Measurements from ENCODE around the gene SIPA1L3. TPM values are rescaled to one million over a fixed set of nuclear protein-coding genes. Genes with fewer than 3 reads are reported as not detected.

Gene SIPA1L3
- total and polyA plus RNA-seq, 9 of the 15 experiments (the other 6 are each of a cell fraction or from before 2014, with no cell fraction given): 0.01 to 6.1 (median 2.5) TPM

- TF ChIP-seq MTF1 (CRISPR knock-in tag; IDR thresholded peaks at IDR 0.05; ENCODE audit: borderline replicate concordance) (no peak), MNT (conservative IDR thresholded peaks at IDR 0.05) (no peak; a peak in 1 of 4 replicates), SETDB1 (IDR thresholded peaks at IDR 0.05; ENCODE audit: low read length) (no peak), ZKSCAN3 (CRISPR knock-in tag; IDR thresholded peaks at IDR 0.05) (no peak), TCFL5 (CRISPR knock-in tag; conservative IDR thresholded peaks at IDR 0.05) (no peak), TRIM24 (IDR thresholded peaks at IDR 0.05) (peak in 1 of 2 experiments; percentile 38; a peak in 1 of 4 replicates), ZNF436 (CRISPR knock-in tag; IDR thresholded peaks at IDR 0.05) (no peak), GTF2A2 (tag; IDR thresholded peaks at IDR 0.05) (no peak), ZNF699 (CRISPR knock-in tag; IDR thresholded peaks at IDR 0.05; ENCODE audit: insufficient replicate concordance) (no peak), SMARCA5 (IDR thresholded peaks at IDR 0.05) (no peak), PRMT5 (CRISPR knock-in tag; IDR thresholded peaks at IDR 0.05) (no peak), ZKSCAN1 (IDR thresholded peaks at IDR 0.05; ENCODE audit: low read depth, low read length) (no peak), ZNF589 (CRISPR knock-in tag; IDR thresholded peaks at IDR 0.05; ENCODE audit: low read depth) (no peak), POLR2H (tag; IDR thresholded peaks at IDR 0.05; ENCODE audit: low read depth) (no peak), POU5F1 (IDR thresholded peaks at IDR 0.05; ENCODE audit: borderline replicate concordance, low read depth, low read length, partially characterized antibody) (no peak), MEIS2 (IDR thresholded peaks at IDR 0.05; ENCODE audit: partially characterized antibody) (peak; percentile 66), ZNF592 (IDR thresholded peaks at IDR 0.05) (no peak), PML (IDR thresholded peaks at IDR 0.05; ENCODE audit: low read length) (peak; percentile 52; the same call in 1 of the 2 replicates), SRF (CRISPR knock-in tag; IDR thresholded peaks at IDR 0.05) (no peak), DEAF1 (CRISPR knock-in tag; IDR thresholded peaks at IDR 0.05) (no peak), ESRRB (CRISPR knock-in tag; IDR thresholded peaks at IDR 0.05; ENCODE audit: borderline replicate concordance) (no peak), PHB (CRISPR knock-in tag; IDR thresholded peaks at IDR 0.05) (no peak), EP300 (IDR thresholded peaks at IDR 0.05; ENCODE audit: low read length) (peak; percentile 60; the same call in 1 of the 2 replicates), NR2C1 (IDR thresholded peaks at IDR 0.05) (no peak), NR2C1 (tag; IDR thresholded peaks at IDR 0.05) (no peak)
Measured at GRCh38 chr19:37943480-37943879, 36.5 kb downstream of the SIPA1L3 start (continued).

Data from K562 (cell line).